Measurements from ENCODE around the gene COLEC12. TPM values are rescaled to one million over a fixed set of nuclear protein-coding genes. Genes with fewer than 3 reads are reported as not detected.

The COLEC12 gene
- total RNA-seq, 1 donor from 2014 or later, result 93.7 TPM

DNA sequence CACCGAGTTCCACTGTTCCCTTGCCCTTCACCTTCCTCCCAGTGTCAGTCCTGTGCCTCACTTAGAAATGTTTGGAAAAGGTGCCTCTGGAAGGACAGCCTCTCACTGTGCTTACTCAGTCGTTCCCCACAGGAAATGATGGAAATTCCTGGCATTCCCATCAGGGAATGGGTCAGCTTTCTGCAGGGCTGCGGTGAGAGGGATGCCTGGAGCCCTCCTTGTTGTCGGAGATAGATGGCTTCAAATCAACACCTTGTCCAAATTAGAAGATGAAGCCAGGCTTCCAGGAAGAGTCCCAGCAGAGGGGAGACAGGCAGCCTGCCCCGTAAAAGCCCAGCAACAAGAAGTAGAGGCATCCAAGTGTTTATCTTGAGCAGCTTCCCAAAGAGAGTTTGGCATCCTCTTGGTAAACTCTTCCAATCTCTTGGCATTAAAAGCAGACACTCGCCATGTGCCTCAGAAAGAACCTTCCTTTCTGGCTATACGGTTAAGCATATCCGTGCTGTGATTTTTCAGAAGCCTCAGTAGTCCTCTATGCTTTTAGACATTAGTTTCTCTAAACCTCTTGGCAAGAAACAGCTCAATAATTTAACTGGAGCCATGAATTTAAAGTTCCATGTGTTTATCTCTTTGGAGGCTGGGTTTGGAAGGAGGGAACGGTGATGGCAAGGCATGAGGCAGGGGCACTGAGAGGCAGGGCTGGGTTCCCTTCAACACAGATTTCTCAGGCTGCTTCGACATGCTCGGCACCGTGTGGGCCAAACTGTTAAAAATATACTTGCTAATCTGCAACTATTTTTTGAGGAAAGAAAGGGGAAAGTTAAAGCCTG is 25.1 kb downstream of the COLEC12 start:
- peak; percentile 52 for DNase-seq (ENCODE audit: low spot score)

DNA sequence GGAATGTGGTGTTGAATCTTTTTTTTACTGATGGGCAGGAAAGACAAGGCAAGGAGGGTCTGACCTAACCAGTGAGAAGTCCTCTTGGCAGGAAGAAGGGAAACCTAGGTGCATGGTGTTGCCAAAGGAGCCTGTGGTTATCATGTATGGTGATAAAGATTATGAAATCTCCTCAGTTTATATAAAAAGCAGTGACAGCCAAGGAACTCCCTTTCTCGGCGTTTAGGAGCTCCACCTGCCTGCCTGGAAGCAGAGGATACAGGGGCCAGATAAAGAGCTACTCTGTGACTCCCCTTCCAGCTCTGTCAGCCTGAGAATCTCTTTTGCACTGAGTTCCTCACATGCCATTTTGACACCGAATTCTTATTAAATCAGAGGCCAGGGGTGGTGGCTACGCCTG is 26.1 kb downstream of the COLEC12 start:
- DNase-seq (ENCODE audit: low spot score), result no peak

DNA sequence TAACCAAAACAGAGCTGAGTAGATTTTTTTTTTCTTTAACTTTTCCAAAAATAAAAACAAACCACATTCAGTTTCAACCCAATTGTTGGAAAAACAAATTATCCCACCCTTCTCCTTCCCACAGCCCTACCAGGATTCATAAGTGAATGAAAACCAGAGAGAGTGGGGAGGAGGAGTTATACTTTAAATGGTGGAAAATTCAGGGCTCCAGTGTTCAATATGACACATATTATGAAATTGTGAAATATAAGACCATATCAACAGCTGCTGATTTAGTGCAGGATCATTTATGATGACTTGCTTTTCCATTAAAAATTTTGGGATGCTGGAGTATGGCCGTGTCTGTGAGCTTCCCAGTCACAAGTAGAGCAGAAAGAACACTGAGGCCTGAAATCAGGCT is 26.7 kb downstream of the COLEC12 start:
- DNase-seq (ENCODE audit: low spot score), result no peak

DNA sequence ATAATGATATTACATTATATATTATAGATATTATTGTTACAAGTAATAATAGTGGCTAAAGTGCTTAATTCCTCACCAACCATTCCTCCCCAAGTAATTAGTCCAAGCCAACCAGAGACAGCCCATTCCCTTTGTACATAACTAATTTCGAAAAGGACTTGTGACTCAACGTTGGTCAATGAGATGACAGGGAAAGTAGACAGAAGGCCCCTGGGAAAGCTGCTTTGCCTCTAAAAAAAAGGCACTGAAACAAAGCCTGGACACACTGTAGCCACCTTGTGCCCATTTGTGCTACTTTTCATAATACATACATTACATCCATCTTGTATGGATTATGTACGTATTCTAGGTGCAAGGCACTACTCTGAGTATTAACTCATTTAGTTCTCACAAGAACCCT is 28.8 kb downstream of the COLEC12 start:
- DNase-seq (ENCODE audit: low spot score), result no peak

DNA sequence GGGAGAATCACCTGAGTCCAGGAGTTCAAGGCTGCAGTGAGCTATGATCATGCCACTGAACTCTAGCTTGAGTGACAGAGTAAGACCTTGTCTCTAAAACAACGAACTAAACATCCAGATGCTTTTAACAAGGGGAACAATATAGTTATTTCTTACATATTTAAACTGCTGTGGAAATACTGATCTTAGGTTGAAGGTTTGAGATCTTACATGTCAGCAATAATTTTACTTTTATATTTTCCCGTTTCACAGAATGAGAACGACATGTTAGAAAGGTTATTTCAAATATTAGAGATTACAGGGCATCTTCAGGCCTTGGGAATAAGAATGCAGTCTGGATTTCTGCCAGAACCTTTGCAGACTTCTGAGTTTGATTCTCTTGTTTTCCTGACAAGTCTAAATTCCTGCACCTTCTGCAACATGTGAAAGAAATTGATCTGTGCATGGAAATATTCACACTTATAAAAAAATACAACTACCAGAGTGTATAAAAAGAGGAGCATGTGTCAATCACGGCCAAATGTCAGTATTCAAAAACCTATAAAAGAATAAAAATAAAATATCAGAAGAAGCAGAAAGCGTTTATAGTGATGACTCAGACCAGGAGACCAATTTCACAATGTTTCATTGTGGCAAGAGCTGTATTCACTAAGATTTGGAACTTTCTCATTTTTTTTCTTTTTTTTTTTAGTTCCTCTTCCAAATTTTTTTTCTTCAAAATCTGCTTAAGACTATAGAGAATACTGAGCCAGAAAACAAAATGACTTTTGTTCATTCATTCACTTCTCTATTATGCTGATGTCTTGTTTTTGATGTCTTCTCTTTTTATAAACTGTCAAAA is 29.6 kb downstream of the COLEC12 start:
- DNase-seq (ENCODE audit: low spot score), result peak; percentile 59

DNA sequence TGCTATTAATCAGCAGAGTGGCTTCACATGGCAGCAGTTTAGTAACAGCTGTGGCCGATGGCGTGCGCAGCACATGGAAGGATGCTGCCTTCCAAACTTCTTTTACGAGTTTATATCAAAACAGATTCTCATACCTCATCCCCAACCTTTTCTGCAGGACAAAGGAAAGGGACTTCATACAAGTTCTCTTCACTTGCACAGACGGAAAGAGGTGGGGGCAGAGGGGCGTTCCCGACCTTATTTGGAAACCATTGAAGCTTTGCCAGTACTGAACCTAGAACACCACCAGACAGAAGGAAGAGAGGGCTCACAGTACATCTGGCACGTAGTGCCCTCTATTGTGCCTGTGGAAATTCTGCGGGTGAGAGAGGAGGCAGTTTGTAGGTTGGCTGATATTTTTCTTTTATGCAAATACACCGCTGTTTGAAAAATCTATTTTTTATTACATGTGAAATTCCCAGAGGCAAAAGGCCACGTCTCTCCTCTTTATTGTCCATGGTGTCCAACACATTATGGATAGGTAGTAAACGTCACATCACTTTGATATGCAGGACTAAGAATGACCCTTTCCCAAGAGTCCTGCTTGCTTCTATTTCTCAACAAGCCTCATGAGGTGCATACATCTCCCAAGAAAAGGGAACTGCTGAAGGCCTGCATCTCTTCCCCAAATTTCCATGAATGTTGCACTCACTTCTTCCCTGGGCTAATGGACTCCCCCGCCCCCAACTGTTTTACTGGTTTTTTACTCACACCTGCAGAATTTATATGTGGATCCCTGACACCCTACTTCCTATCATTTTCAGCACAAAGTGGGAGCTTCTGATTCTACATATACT is 31.3 kb downstream of the COLEC12 start:
- DNase-seq (ENCODE audit: low spot score), result no peak

DNA sequence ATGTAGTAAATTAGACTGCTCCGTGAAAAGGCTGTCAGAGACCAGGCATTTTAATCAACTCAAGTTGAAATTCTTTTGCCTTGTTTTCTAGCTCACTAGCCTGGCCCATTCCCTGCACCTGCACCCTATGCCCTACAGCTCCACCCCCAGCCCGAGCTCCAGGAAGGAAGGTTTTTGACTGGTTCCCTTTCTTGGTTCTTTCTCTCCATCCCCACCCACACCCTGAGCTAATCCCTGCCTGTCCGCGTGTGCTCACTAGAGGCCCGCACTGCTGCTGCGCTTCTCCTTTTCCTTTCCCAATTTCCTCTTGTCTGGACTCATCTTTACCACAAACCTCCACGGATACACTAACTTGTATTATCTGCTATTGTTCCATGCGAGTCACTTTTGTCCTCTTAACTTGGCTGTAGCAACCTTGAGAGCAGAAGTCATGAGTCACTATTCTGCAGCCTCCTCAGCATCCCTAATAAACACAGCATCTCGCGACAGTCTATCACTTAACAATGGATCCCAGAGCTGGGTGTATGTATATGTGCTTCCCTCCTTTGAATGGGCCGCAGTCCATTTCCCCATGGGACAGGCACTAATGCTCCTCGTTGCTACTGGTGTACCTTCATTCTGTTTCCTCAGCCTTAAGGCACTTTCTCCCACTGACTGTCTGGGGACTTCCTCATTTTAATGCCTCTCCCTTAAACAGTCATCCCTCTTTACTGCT is 36.5 kb downstream of the COLEC12 start:
- DNase-seq (ENCODE audit: low spot score), result no peak

DNA sequence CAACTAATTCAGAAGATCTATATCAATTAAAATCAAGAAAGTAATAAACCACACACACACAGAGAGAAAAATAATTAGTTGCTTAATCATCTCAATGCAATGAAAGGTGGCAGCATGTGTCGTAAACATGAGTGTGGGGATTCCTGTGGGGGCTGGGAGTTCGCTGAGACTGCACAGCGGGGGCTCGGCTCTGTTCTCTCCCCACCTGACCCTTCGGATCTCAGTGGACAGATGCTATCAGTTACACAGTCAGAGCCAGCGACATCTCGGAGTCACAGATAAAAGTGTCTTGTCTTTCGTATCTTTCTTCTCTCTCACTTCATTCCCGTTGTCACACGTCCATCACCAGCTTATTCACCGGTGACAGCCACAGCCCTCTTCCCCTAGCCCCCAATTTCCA is 37.1 kb downstream of the COLEC12 start:
- DNase-seq (ENCODE audit: low spot score), result no peak

DNA sequence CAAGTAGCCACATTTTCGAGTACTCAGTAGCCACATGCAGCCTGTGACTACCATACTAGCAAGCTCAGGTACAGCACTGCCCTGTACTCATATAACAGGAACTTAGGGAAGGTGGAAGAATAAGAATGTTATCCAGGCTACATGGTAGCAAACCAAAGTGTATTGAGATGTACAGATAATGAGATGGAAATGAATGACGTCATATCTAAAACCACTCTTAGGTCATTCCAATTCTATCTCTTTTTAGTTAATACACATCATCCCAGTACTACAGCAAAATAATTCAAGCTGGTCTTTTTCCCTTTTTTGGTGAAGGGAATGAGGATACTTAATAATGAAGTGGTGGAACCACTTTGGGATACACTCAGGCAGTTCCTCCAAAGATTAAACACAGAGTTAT is 38.7 kb downstream of the COLEC12 start:
- DNase-seq (ENCODE audit: low spot score), result no peak

DNA sequence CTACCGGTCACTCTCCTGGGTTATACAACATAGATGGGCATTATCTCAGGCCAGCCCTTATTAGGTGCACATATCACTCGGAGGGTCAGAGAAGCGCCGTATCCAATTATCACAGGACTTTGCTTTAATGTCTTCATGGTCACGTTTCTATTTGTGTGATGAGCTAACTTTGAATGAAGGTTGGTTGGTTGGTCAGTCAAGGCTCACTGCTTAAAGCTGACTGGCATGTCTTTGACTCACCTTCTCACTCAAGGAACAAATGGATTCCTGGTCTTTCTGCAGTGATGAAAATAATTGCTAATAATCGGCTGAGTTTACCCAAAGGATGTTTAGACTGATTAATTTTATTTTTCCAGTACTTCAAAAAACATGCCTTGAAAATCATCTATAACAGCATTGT is 39.7 kb downstream of the COLEC12 start:
- no peak for DNase-seq (ENCODE audit: low spot score)

DNA sequence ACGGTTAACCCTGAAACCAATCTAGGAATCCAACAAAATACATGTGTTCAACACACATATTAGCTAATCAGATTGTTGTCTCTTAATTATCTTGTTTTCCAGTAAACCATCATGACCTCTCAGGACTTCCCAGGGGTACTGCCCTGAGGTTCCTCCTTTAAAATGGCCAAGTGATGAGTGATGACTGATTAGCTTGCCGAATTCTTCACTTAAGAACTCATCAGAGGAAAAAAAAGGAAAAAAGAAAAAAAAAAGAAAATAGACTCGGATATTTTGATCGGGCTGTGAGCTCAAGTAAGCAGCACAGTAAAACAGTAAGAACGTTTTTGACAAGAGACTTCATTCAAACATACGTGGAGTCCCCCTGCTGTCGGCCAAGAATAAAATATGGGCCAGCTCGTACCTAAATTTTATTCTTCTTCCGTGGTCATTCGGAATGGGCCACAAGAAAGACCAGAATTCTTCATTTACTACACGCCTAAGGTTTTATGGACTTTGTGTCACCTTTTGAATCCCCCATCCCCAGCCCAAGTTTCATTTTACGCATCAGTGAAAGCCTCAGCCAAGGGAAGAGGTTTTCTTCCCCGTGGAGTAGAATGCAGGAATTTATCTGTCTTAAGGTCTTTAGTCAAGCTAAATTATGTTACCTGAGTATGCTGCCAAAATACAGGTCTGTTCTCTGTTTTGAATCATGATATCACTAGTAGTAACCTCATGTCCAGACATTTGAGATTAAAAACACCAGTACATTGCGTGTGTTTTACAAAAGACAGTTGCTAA is 40.5 kb downstream of the COLEC12 start:
- DNase-seq (ENCODE audit: low spot score), result peak; percentile 67

DNA sequence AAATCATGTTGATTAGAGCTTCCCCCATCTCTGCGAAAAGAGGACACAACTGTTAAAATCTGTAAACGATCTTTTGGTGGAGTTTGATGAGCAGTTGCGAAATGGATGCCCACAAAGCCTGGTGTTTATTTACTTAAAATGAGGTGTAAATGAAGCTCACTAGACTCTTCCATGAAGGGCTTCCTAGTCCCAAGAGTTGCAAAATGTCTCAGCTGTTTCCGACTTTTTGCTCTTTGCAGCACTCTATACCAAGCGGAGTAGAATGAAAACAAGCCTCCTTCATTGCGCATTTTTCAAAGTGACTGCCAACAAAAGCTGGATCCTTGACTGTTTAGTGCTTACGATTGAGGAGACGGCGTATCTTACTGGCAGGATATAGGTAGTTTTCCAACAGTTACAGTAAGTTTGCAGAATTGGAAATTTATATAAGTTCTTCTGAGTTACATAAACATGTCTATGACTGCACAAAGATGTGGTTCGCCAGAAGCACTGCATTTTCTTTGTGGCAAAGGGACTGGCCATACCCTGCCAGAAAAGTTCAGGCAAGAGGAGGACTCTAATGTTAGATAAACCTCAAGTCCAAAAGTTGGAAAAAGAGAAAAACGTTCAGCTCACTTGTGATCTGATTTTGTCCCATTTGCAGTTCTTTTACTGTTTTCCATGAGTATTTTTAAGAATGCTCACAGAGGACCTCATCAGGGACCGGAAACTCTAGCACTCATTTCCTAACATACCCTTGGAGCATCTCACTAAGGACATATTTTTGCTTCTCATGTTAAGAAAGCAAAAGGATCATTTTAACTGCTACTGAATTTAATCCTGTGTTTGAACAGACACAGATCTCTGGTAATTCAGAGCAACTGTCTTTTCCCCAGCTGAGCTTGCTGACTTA is 42.7 kb downstream of the COLEC12 start:
- peak; percentile 42 for DNase-seq (ENCODE audit: low spot score)

DNA sequence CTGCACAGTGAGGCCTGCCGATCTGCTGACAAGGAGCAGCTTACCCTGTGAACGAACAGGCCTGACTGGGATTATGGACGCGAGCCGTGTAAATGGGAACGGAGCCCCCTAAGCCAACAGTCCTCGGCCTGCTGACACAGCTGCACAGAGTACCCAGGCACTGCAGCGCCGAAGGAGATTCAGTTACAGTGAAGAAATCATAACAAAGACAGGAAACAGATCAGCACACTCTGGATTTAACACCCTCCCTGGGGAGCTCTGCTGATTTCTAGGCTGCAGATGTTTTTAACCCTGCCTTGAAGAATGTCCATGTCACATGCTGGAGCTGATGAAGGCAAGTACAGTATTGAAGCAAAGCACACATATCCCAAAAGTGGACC is 43.4 kb downstream of the COLEC12 start:
- DNase-seq (ENCODE audit: low spot score), result peak; percentile 92

DNA sequence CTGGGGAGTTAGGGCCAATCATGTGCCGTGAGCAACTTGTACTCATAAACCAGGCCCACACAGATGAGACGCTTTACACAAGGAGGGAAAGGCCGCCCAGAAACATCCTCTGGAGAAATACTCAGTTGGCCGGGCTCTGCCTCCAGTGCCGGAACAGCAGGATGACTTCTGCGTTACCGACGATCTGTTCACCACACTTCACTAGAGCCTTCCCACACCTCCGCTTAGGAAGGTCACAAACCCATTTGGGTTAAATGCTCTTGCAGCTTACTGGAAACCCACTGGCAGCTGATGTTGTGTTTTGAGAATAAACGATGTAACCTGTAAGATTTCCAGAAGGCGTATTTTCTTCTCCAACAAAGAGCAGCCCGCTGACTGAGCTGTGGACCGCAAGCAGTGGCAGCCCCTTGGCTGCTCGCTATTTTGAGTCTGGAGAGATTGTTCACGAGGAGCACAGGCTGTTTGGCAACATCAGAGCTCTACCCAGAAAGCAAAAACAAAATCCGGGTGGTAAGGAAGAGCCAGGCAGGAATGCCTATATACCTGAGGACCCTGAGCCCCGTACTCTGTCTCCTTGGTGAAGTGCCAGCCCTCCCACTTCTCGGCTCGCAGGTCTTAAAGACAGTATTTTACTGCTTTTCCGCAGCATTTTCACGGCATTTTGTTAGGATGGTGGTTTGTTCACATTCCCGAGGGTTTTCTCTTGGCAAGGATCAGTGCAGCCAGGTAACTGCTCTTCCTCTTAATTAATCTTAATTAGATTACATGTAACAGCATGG is 44.0 kb downstream of the COLEC12 start:
- DNase-seq (ENCODE audit: low spot score), result peak; percentile 61

DNA sequence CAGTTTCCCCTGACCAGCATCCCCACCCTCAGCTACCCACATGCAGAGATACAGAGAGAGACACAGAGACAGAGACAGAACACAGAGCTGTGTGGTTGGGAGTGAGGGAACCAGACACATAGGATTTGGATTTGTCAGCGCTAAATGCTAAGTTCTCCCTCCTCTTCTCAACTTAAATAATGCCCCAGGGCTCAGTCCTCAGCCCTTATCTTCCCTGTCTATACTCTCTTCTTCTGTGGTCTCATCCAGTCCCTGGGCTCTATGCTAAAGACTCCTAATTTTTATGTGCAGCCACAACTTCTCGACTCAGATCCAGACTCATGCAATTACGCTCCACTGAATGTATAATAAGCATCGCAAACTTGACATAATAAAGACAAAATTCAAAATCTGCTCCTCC is 47.1 kb downstream of the COLEC12 start:
- no peak for DNase-seq (ENCODE audit: low spot score)

DNA sequence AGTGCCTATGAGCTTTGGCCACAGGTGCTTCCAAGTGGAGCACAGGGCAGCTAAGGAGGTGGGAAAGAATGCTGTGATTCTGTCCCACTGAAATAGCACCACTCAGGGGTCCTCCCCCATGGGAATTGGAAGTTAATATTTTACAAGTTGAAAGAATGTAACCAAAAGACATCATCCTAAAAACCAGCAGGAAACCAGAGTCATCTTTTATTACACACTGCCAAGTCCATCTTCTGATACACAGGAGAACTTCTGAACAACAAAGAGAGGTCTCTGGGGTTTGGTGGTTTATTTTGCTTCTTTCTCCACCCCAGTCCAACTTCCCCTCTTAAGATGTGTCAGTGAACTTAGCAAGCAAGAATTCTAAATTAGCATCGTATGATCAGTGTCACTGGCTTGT is 47.7 kb downstream of the COLEC12 start:
- no peak for DNase-seq (ENCODE audit: low spot score)

DNA sequence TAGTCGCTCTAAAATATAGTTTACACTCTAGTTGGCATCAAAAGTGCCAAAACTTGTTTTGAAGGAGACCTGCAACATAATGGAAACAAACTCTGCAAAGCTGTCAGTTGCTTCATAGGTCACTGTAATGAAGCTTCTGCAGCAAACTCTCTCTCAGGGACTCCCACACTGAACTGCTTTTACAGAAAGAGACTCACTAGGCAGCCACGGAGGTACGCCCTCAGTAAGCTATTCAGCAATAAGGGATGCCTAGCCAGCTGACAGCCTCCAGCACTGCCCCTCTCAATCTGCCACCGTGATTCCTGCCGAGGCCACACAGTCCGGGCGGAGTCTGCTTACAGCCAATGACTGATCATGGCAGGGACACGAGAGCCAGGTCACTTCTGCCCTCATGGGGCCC is 51.1 kb downstream of the COLEC12 start:
- peak; percentile 58 for DNase-seq (ENCODE audit: low spot score)

DNA sequence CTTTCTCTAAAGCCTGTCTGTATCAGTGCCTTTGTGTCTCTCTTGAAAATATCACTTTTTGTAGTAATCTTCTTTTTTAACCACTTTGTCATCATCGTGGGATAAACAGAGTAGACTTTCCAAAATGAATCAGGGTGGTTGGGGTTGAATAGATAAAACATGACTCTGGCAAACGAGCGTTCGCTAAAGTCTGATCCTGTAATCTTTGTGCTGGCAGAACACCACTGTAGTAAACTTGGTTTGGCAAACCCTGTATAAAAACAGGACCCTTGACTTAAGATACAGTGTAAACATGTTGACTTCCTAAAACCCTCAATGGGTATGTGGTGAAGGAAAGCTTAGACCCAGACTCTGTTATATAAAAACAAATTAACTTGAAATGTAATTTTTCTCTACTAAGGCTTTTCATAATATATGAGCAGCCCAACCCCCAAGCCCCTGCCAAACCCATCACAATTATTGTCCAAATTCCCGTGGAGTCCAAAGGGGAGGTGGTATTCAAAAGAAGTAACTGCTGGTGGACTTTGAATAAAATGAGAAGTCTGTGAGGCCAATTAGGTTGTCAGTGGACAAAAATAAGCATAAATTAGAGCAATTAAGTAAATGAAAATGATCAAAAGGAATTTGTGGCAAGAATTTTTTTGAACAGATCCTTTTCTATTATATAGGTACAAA is 52.2 kb downstream of the COLEC12 start:
- peak; percentile 75 for DNase-seq (ENCODE audit: low spot score)

All from umbilical cord (tissue), 2 donors.